Measurements from ENCODE around the gene KLHDC8B. TPM values are rescaled to one million over a fixed set of nuclear protein-coding genes. Genes with fewer than 3 reads are reported as not detected.
A peak's percentile ranks its signal among the peaks of the same experiment; 100 is the strongest.

The KLHDC8B gene
- total RNA-seq (23.4 TPM), polyA plus RNA-seq (ENCODE audit: insufficient read depth, low read depth, low replicate concordance) (36.5 TPM)
- long read RNA-seq, donor 1, transcript KLHDC8B-201 (6 exons, 1,959 nt) = major isoform, 5 of 5 reads
- long read RNA-seq, donor 1, partial matches to known transcripts = 0 of 5 reads
- long read RNA-seq, donor 1, other reads (novel, unspliced or antisense) = 0 of 5 reads
- long read RNA-seq, donor 2, transcript KLHDC8B-201 (6 exons, 1,959 nt) = major isoform, 6 of 11 reads
- long read RNA-seq, donor 2, partial matches to known transcripts = 5 of 11 reads
- long read RNA-seq, donor 2, other reads (novel, unspliced or antisense) = 0 of 11 reads
- long read RNA-seq, donor 3, transcript KLHDC8B-201 (6 exons, 1,959 nt) = major isoform, 9 of 15 reads
- long read RNA-seq, donor 3, partial matches to known transcripts = 6 of 15 reads
- long read RNA-seq, donor 3, other reads (novel, unspliced or antisense) = 0 of 15 reads
- long read RNA-seq, donor 4, transcript KLHDC8B-201 (6 exons, 1,959 nt) = major isoform, 8 of 9 reads
- long read RNA-seq, donor 4, partial matches to known transcripts = 0 of 9 reads
- long read RNA-seq, donor 4, other reads (novel, unspliced or antisense) = 0 of 9 reads
- long read RNA-seq, donor 5 = 0 reads
- long read RNA-seq, donor 6, partial matches to known transcripts = 0 of 6 reads
- long read RNA-seq, donor 6, other reads (novel, unspliced or antisense) = 0 of 6 reads
- long read RNA-seq, donor 7, transcript KLHDC8B-201 (6 exons, 1,959 nt) = major isoform, 7 of 18 reads
- long read RNA-seq, donor 7, partial matches to known transcripts = 9 of 18 reads
- long read RNA-seq, donor 7, other reads (novel, unspliced or antisense) = 2 of 18 reads
- long read RNA-seq, donor 8, transcript KLHDC8B-201 (6 exons, 1,959 nt) = major isoform, 6 of 13 reads
- long read RNA-seq, donor 8, partial matches to known transcripts = 7 of 13 reads
- long read RNA-seq, donor 8, other reads (novel, unspliced or antisense) = 0 of 13 reads
- long read RNA-seq, donor 9, partial matches to known transcripts = 0 of 2 reads
- long read RNA-seq, donor 9, other reads (novel, unspliced or antisense) = 0 of 2 reads
- long read RNA-seq, donor 10, partial matches to known transcripts = 0 of 5 reads
- long read RNA-seq, donor 10, other reads (novel, unspliced or antisense) = 0 of 5 reads

DNA sequence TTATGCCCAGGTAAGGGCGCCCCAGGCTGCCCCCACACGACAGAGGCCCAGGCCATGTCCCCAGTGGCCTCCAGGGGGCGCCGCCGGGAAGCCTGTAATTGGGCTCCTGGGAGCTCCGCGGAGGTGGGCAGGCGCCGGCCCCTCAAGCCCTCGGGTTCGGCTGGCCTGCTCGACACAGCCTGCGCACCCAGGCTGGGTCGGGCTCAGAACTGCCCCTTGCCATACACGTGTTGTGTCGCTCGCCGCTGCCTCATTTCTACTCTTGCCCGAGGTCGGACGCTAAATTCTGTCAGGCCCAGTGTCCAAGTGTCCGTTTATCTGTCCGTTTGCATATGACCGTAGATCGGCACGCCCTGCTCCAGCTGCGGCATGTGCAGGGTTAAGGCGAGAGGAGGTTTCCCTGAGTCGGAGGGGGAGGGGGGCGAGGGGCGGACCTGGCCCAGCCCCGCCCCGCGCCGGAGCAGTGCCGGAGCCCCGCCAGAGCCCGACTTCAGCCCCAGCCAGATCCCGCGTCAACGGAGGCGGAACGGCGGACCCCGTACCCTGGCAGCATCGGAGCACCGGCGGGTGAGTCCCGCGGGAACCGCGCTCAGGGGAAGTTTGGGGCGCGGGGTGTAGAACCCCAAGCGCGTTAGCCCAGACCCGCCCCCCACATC is at the start of gene KLHDC8B:
KLHDC8B (plus strand) TSS at position 480 of the 656 bp plus-strand sequence. CDS start 1,172 bp downstream, outside the sequence.
- H3K27me3 ChIP-seq (ENCODE audit: control insufficient read depth, insufficient read depth, low read length) = no peaks in the 10 kb centered on the region
- H3K4me3 ChIP-seq (ENCODE audit: low read length in 3 of 3) = peak within 1 kb of the TSS; percentile 83 to 89 (median 85)
- TF ChIP-seq CTCF (IDR thresholded peaks at IDR 0.05; ENCODE audit: borderline replicate concordance, extremely low read depth, insufficient read depth) = peak; percentile 75
- peak within 1 kb of the TSS; percentile 67 to 96 (median 77) for H3K9ac ChIP-seq (ENCODE audit: low read length in 3 of 3)
- FAIRE-seq (no peak), DNase-seq (peak; percentile 90 to 95 (median 94))
- peaks cover 0 to 18% (median 2%) of the 10 kb centered on the region in 3 donors for H3K36me3 ChIP-seq (ENCODE audit: control insufficient read depth in 2 of 3, insufficient read depth in 3 of 3, low read length in 3 of 3)
- intact Hi-C loops (cut with DNase I) = loop anchor here (10.0 kb wide), 1 partner anchor 114 kb away; no protein-coding TSS in a partner anchor
- H3K27ac ChIP-seq (ENCODE audit: low read depth in 2 of 2, low read length in 2 of 2) = peak within 1 kb of the TSS; percentile 74 to 88
- peaks cover 0 to 40% (median 38%) of the 10 kb centered on the region in 3 donors for H3K4me1 ChIP-seq (ENCODE audit: control insufficient read depth in 2 of 3, insufficient read depth in 2 of 3, low read depth in 1 of 3, low read length in 3 of 3)
- H3K9me3 ChIP-seq (ENCODE audit: control insufficient read depth in 2 of 3, insufficient read depth in 1 of 3, low read length in 3 of 3) = no peaks in the 10 kb centered on the region

DNA sequence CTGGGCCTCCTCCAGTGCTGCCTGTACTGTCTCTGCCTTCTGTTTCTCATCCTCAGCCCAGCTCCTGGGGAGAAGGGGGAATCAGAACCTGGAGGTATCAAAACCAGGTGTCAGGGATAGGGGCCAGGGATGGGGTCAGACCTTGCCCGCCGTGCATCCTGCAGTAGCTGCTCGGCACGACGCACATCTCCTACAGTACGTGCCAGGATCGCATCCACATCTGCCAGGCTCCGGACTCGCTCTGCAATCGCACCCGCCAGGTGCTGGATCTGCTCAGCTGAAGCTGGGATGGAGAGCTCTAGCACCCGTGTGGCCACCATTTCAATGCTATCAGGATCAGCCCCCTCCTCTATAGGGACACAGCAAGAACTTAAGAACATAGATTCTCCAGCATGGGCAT is 49.4 kb upstream of the KLHDC8B start:
- DNase-seq (no peak), FAIRE-seq (no peak)
- Histone ChIP-seq H3K4me1 (ENCODE audit: control insufficient read depth in 2 of 3, insufficient read depth in 2 of 3, low read depth in 1 of 3, low read length in 3 of 3) (peaks cover 3 to 15% (median 10%) of the 10 kb centered on the region in 3 donors), H3K36me3 (ENCODE audit: control insufficient read depth in 2 of 3, insufficient read depth in 3 of 3, low read length in 3 of 3) (peaks cover 11 to 69% (median 45%) of the 10 kb centered on the region in 3 donors), H3K9me3 (ENCODE audit: control insufficient read depth in 2 of 3, insufficient read depth in 1 of 3, low read length in 3 of 3) (no peaks in the 10 kb centered on the region), H3K9ac (ENCODE audit: low read length in 3 of 3) (no peak overlapping the region), H3K27me3 (ENCODE audit: control insufficient read depth, insufficient read depth, low read length) (no peaks in the 10 kb centered on the region), H3K27ac (ENCODE audit: low read depth in 2 of 2, low read length in 2 of 2) (no peak overlapping the region), H3K4me3 (ENCODE audit: low read length in 3 of 3) (no peak overlapping the region)
- intact Hi-C loops (cut with DNase I) = no loop called here
- no peak for TF ChIP-seq CTCF (IDR thresholded peaks at IDR 0.05; ENCODE audit: borderline replicate concordance, extremely low read depth, insufficient read depth)

DNA sequence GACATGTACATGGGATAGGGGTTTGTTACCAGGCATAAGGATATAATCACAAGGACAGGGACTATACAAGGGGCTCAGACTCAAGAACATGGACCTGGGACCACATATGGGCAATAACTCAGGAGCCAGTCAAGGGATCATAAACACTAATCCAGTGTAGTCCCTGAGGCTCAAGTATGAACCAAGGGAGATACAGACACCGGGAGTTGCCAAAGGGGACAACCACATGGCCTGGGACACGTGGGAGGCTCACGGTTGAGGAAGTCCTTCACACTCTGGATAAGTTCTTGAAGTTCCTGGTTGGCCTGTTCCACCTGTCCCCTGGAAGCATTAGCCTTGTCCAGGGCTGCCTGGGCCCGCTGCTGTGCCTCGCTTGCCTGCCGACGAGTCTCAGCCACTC is 48.9 kb upstream of the KLHDC8B start:
- intact Hi-C loops (cut with DNase I) = no loop called here
- no peak for FAIRE-seq

More for the DNA sequence above, 48.9 kb upstream of the KLHDC8B start:
- no peak overlapping the region for H3K4me3 ChIP-seq (ENCODE audit: low read length in 3 of 3)
- peaks cover 8 to 65% (median 41%) of the 10 kb centered on the region in 3 donors for H3K36me3 ChIP-seq (ENCODE audit: control insufficient read depth in 2 of 3, insufficient read depth in 3 of 3, low read length in 3 of 3)
- TF ChIP-seq CTCF (IDR thresholded peaks at IDR 0.05; ENCODE audit: borderline replicate concordance, extremely low read depth, insufficient read depth) = no peak
- H3K27me3 ChIP-seq (ENCODE audit: control insufficient read depth, insufficient read depth, low read length) = no peaks in the 10 kb centered on the region
- H3K9ac ChIP-seq (ENCODE audit: low read length in 3 of 3) = no peak overlapping the region
- DNase-seq = no peak
- H3K9me3 ChIP-seq (ENCODE audit: control insufficient read depth in 2 of 3, insufficient read depth in 1 of 3, low read length in 3 of 3) = no peaks in the 10 kb centered on the region
- peaks cover 3 to 15% (median 10%) of the 10 kb centered on the region in 3 donors for H3K4me1 ChIP-seq (ENCODE audit: control insufficient read depth in 2 of 3, insufficient read depth in 2 of 3, low read depth in 1 of 3, low read length in 3 of 3)
- H3K27ac ChIP-seq (ENCODE audit: low read depth in 2 of 2, low read length in 2 of 2) = no peak overlapping the region
